ENCODE measurements around the gene MYO3B.

DNA sequence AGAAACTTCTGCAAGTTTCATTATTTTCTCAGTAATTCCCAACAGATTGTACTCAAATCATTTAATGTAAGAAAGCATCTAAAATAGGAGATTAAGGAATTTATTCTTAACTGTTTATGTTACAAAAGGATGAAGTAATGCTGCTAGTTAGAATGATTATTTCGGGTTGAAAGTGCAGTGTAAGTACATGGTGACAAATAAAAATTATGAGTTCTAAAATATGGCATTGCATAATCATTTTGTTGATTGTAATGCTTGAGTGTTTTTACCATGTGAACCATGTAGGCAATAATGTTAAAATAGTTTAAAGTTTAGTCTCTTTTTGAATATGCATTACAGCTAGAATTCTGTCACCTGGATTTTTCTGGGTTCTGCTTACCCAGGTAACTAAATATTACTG, 388.2 kb downstream of the MYO3B start:
- TF ChIP-seq, protein P1, sequence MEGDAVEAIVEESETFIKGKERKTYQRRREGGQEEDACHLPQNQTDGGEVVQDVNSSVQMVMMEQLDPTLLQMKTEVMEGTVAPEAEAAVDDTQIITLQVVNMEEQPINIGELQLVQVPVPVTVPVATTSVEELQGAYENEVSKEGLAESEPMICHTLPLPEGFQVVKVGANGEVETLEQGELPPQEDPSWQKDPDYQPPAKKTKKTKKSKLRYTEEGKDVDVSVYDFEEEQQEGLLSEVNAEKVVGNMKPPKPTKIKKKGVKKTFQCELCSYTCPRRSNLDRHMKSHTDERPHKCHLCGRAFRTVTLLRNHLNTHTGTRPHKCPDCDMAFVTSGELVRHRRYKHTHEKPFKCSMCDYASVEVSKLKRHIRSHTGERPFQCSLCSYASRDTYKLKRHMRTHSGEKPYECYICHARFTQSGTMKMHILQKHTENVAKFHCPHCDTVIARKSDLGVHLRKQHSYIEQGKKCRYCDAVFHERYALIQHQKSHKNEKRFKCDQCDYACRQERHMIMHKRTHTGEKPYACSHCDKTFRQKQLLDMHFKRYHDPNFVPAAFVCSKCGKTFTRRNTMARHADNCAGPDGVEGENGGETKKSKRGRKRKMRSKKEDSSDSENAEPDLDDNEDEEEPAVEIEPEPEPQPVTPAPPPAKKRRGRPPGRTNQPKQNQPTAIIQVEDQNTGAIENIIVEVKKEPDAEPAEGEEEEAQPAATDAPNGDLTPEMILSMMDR (IDR thresholded peaks at IDR 0.05; ENCODE audit: extremely low read depth in 1 of 2, insufficient read depth in 1 of 2, low read depth in 1 of 2, low read length in 2 of 2): no peak
- no peak for TF ChIP-seq EZH2 (IDR thresholded peaks at IDR 0.05; ENCODE audit: borderline replicate concordance, low read depth, low read length, severe bottlenecking)
- TF ChIP-seq, protein P2, sequence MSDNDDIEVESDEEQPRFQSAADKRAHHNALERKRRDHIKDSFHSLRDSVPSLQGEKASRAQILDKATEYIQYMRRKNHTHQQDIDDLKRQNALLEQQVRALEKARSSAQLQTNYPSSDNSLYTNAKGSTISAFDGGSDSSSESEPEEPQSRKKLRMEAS (IDR thresholded peaks at IDR 0.05; ENCODE audit: insufficient read depth, insufficient read length): no peak
- no peak for TF ChIP-seq POLR2AphosphoS5 (IDR thresholded peaks at IDR 0.05; ENCODE audit: insufficient read depth, low read depth, low read length)
- TF ChIP-seq JUN (IDR thresholded peaks at IDR 0.05; ENCODE audit: borderline replicate concordance, insufficient read depth, insufficient read length, low read depth): no peak
- no peak for TF ChIP-seq FOS (IDR thresholded peaks at IDR 0.05; ENCODE audit: borderline replicate concordance, insufficient read depth, low read length)
- TF ChIP-seq POLR2A (IDR thresholded peaks at IDR 0.05; ENCODE audit: low read depth, low read length): no peak
- TF ChIP-seq MYC (IDR thresholded peaks at IDR 0.05; ENCODE audit: low read depth, low read length): no peak
